Skin epidermis (tissue), 12 donors: ENCODE measurements around the gene FAM114A1.

Source experiments
- H3K27ac ChIP-seq, 21 experiments: fragments of 200-600 bp; sonication (generic) in 11 of 21; one replicate each; pipeline ENCODE4 v1.5.0; 2020; ENCODE audit warnings: mild to moderate bottlenecking in 3 of 21, inconsistent platforms in 2 of 21, moderate library complexity in 2 of 21
- H3K4me3 ChIP-seq, 7 experiments: fragments of 200-600 bp; sonication (generic) in 2 of 7; one replicate each; pipeline ENCODE4 v1.5.0; 2020; ENCODE audit warnings: inconsistent platforms in 2 of 7, mild to moderate bottlenecking in 2 of 7, moderate library complexity in 1 of 7

FAM114A1 gene

DNA sequence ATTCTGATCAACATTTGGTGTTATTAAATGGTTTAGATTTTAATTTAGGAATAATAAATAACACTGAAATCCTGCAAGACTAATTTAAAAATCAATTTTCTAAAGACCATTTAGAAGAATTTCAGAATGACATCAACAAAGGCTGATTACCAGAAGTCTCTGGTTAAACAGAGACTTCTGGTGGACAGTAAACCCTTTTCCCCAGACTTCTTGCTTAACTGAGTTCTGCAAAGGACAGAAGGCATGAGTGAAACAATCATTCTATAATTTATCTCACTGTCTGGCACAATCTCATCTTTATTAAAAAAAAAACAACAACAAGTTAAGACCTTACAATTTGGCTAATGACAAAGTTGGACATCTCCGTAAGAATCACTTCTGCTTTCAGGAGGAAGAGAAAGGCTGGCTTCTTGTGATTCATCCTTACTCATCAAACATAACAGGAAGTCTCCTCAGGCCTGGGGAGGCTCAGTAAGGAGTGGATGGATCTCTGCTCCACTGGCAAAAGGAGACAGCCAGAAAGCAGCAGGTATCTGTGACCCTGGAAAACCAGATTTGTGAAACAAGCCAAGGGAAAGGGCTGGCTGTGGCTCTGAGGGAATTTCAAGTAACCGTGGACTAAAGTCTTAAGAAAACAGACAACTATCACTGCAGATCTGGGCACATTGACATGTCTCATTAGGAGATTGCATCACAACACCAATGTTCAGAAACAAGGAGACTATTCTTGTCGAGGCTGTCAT, 10.1 kb upstream of the FAM114A1 start:
- Histone ChIP-seq H3K27ac (peak overlapping the region in 20 of 21 experiments; percentile 39 to 85 (median 74)), H3K4me3 (peak overlapping the region in 3 of 7 experiments; percentile 5 to 19 (median 7))

DNA sequence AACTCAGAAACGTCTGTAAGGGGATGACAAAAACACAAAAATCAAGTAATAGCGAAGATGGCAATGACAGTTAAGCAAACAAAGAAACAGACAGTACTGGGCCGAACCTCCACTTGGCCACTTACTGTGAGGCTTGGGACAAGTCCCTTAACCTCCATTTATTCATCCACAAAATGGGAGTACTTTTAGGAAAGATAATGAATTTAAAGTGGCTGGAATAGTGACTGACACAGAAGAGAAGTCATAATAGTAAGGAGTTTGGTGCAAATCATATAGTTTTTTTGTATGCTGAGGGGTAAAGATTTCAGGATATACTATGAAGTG, 9.5 kb upstream of the FAM114A1 start:
- no peak overlapping the region for H3K4me3 ChIP-seq
- peak overlapping the region in 20 of 21 experiments; percentile 39 to 85 (median 74) for H3K27ac ChIP-seq

DNA sequence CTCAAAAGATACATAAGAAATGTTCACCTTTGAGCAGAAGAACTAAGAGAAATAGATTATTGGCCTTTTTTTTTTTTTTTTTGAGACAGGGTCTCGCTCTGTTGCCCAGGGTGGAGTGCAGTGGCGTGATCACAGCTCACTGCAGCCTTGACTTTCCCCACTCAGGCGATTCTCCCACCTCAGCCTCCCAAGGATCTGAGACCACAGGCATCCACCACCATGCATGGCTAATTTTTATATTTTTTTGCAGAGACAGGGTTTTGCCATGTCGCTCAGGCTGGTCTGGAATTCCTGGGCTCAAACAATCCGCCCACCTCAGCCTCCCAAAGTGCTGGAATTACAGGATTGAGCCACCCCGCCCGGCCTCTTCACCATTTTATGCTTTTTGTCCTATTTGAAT, 8.1 kb upstream of the FAM114A1 start:
- no peak overlapping the region for H3K4me3 ChIP-seq
- peak overlapping the region in 1 of 21 experiments; percentile 29 for H3K27ac ChIP-seq

DNA sequence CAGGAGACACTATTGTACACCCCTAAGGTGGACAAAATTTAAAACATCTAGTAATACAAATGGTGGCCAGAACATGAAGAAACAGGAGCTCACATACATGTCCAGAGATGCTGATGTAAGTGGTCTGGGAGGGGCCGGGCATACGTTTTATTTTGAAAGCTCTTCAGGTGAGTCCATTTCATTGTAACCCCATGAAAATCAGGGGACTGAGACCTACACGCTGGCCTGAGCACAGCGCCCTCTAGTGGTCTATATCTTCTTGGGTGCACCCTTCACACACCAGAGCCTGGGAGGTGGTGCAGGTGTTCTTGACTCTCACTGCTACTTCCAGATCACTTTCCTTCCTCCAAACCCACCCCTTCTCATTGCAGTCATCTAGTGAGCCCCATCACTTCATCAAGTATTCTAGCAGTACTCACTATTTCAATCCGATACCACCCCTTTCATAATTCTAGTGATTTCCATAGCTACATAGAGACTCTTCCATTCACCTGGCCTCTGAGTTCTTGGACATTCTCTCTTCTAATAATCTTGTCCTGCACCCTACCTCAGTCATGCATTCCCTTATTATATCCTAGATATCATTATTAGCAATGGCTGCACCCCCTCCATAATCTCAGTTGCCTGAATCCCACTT, 6.7 kb upstream of the FAM114A1 start:
- Histone ChIP-seq H3K27ac (no peak overlapping the region), H3K4me3 (no peak overlapping the region)

DNA sequence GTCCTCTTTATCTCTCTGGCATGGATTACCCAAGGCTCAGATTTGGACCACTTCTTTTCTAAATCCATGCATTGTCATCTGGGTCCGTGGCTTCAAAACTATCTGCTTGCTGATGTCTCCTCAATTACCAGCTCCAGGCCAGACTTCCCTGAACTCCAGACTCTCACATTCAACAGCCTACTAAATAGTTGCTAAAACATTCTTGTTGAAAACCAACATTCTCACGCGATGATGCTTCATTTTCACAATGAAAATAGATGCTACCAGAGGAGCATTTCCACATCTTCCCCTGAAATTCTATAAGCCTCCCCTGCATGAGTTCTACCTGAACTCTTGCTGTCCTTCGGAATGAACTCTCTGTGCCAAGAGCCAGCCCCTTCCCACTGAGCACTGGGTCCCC, 5.8 kb upstream of the FAM114A1 start:
- Histone ChIP-seq H3K4me3 (no peak overlapping the region), H3K27ac (no peak overlapping the region)

DNA sequence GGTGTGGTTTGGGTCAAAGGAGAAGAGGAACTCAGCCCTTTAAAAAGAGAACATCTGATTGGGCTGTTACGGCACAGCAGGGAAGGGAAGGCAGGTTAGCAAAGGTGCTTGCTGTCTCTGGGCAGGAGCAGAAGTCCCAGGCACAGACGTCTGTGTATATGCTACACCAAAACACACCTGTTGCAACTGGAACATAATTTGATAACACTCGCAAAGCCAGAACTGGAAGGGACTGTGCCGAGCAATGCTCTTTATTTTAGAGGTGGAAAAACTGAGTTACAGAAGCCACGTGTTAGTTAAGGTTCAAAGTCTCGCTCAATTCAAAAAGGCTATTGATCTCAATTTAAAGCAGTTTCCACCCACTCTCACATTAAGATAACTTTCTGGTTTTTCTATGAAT, 2.2 kb upstream of the FAM114A1 start:
- no peak overlapping the region for H3K27ac ChIP-seq
- H3K4me3 ChIP-seq: no peak overlapping the region

DNA sequence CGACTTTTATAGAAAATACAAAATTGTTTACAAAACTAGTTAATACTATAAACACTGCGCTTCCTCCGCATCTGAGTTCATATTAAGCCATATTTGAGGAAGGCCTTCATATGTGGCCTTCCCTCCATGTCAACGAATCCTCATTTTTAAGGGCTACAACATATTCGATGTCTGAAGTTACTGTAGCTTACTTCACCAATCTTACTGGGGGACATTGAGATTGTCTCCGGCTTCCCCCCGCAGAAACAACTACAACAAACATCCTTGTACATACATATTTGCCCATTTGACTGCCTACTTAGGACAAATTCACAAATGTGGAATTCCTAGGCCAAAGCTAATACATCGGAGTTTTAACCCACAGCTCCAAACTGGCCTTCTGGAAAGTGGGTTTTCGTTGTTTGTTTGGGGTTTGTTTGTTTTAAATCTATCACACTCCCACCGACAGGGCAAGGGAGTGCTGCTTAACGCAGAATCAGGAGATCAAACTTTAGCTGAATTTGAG, 581 bp upstream of the FAM114A1 start:
- Histone ChIP-seq H3K27ac (peak overlapping the region; percentile 61 to 99 (median 95)), H3K4me3 (peak overlapping the region; percentile 62 to 92 (median 77))

DNA sequence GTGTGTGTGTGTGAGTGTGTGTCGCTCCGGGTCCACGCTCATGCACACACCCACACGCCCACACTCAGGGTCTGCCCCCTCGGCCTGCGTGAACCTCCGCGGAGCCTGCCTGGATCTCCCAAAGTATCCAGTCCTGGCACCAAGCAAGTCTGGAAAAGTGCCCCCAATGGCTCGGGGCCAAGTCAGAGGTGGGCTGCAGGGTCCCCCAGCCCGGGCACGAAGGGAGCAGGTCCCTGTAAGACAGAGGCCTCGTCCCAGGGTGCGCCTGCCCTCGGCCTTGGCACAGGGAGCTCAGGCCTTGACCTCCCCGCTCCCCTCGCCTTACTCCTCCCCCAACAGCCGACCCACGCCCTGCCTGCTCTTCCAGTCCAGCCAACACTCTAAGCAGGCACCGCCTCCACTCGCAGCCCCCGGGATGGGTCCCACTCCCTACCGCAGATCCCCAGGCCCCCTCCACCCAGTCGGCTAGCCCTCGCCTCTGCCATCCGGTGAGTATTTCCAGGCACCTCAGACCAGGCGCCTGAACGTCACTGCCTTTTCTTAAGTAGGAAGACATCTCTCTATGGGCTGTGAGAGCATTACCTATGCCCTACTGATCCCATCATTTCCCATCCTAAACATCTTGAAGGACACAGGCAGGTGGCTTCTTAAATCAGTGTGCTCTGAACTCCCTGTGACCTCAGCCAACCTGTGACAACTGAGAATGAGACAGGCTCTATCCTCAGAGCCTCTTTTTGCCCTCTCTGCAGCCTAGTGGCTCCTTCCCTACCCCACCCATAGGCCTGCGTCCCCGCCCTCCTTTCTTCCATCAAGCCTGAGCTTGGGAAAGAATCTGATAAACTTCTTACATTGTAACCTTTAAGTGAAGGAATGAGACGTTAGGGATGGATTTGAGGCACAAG, 704 bp downstream of the FAM114A1 start:
- Histone ChIP-seq H3K4me3 (peak overlapping the region; percentile 62 to 92 (median 77)), H3K27ac (peak overlapping the region; percentile 61 to 99 (median 95))

DNA sequence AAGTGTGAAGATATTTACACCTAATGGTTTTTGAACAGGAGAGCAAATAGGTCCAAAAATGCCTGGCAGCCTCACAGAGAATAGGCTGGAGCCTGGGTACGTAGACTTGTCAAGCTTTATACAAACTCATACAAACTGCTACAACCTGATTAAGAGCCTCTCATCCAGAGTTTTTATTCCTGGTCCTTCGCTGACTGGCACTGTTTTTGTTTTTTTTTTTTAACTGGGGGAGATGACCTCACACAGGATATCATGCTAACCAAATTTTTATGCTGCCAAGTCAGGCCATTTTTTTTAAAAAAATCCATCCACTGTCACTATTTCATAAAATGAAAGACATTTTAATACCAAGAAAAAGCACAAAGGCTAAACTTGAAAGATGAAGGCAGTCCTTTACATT, 1.9 kb downstream of the FAM114A1 start:
- H3K27ac ChIP-seq: peak overlapping the region in 5 of 21 experiments; percentile 93 to 99 (median 95)
- no peak overlapping the region for H3K4me3 ChIP-seq

DNA sequence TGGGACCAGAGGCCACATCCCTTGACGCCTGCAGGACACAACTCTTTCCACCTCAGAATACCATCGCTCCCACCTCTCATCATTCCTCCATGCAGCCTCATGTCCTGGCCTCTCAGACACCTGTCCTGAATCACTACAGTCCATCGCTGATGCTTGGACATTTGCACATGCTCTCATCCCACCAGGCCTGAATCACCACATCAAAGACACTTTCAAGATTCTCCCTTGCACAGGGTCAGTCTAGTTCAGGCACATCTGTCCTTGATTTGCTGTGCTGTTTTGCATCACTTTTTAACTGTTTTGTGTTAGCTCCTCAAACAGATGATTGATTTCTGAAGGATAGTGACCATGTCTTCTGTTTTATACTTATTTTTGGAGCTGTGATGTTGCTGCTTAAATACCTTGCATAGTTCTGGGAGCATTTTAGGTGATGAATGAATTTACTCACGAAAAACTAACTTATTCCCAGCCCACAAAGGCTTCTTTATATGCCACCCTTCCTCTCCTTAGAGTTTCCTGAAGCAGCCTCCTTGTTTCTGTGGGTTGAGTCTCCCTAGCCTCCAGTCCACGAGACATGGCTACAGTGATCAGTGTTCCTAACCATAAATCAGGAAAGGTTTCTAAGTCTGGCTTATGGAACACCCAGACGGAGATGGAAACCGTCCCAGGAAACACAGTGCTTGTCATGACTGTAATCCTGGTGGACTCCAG, 2.6 kb downstream of the FAM114A1 start:
- peak overlapping the region in 2 of 21 experiments; percentile 23 to 96 for H3K27ac ChIP-seq
- no peak overlapping the region for H3K4me3 ChIP-seq

DNA sequence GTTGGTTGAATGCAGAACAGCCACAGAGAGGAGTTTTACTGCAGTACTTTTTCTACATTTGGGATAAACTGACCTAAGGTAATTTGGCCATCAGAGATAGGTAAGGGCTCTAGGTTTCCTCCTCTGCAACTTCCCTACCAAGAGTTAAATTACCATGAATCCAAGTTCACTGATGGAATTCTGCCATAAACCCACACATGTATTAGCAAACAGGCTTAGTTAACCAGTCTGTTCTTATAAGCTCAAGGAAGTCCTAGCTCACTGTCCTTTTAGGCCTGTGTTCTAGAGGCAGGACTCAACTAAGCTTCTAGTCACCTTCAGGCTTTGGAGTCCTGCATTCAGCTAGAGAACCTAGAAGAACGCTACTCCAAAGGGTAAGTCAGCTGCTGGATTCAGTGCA, 4.0 kb downstream of the FAM114A1 start:
- Histone ChIP-seq H3K4me3 (no peak overlapping the region), H3K27ac (peak overlapping the region in 4 of 21 experiments; percentile 2 to 43 (median 16))

DNA sequence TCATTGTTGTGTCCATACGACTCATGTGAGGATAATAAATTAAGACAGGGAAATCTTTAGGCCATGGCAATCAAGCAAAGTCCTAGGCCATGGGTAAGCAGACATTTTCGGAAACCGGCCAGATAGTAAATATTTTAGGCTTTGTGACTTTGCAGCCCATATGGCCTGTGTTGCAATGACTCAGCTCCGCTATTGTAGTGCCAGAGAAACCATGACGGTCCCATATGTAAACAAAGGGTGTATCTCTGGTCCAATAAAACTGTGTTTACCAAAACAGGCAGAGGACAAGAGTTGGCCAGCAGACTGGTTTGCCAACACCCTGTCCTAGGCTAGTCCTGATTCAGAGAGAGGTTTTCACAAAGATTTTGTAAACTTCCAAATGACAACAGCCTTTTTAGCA, 5.0 kb downstream of the FAM114A1 start:
- H3K27ac ChIP-seq: peak overlapping the region in 7 of 21 experiments; percentile 1 to 71 (median 11)
- H3K4me3 ChIP-seq: no peak overlapping the region

DNA sequence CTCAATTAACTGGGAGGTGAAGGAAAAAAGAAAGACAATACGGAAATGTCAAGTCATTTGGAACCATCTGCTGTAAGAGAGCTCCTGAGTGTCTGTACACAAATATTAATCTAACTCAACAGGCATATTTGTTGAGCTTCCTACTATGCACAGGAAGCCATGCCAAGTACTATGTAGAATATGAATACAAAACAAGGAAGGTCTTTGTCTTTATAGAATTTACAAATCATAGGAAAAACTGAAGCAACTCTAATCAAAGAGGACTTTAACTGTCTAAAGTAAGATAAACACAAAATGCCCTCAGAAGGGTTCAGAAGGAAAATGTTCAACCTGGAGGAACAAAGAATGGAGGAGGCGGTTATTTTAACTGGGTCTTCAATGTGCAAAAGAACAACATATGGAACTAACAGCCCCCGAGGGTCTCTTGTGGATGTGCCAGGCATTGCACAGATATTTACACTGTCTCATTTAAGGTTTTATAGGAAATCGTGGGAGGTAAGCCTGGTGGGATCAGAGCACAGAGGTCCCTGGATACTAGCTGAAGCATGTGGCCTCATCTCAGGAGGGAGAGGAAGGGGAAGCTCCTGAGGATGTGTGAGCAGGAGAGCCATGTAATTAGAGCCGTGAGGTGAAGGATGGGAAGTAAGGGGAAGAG, 5.8 kb downstream of the FAM114A1 start:
- H3K4me3 ChIP-seq: no peak overlapping the region
- H3K27ac ChIP-seq: peak overlapping the region in 7 of 21 experiments; percentile 1 to 71 (median 17)

DNA sequence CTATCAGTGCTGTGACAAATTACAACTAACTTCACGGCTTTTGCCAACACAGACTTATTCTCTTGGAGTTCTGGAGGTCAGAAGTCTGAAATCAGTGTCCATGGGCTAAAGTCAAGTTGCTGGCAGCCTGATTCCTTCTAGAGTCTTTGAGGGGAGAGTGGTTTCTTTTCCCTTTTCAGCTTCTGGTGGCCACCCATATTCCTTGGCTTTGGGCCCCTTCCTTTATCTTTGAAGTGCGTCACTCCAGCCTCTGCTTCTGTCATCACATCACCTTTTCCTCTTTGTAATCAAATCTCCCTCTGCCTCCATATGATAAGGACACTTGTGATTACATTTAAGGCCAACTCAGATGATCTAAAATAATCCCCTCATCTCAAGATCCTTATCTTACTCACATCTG, 9.0 kb downstream of the FAM114A1 start:
- Histone ChIP-seq H3K4me3 (no peak overlapping the region), H3K27ac (no peak overlapping the region)

DNA sequence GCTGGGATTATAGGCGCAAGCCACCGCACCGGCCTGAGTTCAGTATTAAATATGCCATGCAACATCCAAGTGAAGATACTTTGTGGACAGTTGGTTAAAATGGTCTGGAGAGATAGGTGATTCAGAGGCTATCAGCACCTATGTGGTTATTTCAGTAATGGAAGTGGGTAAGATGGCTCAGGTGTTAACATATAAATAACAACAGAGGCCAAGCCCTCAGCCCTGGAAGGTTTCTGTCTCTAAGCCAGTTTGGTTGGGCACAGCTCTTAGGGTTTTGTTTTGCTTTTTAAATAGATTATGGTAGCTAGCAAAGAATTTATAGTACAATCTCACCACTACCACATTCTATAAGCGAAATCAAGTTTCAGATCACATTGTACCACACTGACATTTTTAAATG, 16.6 kb downstream of the FAM114A1 start:
- Histone ChIP-seq H3K27ac (no peak overlapping the region), H3K4me3 (no peak overlapping the region)

DNA sequence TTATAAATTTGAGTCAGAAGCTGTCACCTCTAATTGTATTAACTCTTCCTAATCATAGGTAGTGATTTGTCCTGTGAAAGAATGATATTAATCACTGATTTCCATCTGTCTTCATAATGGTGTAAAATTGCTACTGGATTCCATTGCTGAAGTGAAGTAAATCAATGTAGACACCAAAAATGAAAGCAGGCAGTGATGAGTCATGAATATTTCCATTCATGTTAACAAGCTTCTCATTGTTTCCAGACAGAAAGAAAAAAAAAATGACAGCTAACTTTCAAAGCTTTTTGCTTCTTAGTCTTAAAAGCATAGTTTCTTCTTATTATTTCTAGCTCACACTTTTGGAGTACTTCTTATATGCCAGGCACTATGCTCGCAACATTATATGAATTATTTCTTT, 21.5 kb downstream of the FAM114A1 start:
- peak overlapping the region in 18 of 21 experiments; percentile 25 to 80 (median 64) for H3K27ac ChIP-seq
- H3K4me3 ChIP-seq: no peak overlapping the region

DNA sequence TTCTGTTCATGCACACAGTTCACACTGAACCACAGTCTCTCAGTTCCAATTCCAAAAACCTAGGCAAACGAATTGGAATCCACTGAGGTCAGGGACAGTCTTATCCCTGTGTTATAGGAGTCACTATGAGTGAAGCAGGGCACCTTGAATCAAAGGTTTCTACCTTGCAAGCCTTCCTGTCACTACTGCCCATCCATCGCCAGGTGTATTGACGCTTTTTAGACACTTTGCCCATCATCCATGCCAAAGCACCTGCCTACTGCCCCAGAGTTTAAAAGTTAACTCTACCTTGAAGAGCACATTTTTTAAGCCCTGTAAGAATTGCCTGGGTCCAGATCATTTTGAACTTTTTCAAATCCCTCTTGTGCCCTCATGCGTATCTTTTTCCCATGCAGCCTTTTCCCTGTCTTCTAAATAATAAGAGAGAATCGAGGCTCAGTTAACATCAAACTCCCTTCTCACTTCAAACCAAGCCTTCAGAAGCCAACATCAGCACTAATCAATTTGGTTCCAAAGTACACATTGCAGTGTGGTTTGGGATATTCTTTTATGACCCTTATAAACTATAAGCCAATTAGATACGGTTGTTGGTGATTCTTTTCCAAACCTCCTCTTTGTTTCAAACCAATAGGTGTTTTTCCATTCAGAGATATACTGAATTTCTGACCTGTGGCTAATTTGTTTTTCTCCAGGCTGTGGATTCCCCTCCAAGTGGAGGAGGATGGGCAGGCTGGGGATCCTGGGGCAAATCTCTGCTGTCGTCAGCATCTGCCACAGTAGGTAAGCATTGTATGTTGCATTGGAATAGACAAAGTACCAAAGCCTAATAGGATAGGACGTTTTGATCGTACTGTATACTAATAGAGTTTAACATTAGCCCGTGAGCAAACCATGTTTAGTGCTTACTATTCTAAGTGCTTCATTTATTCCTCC, 23.7 kb downstream of the FAM114A1 start:
- H3K27ac ChIP-seq: peak overlapping the region in 1 of 21 experiments; percentile 11
- H3K4me3 ChIP-seq: no peak overlapping the region
